GM19455 (cell line): ENCODE results near the gene CCDC171.
"Not testable (repeated sequence)": the region's sequence is repeated elsewhere in the genome, so short reads cannot be mapped to it uniquely, and the experiment has no call there.

Source experiments
- ATAC-seq: cut with Tn5 transposase; IDR thresholded peaks from one replicate; pipeline ENCODE4 v1.9.1; 2021; ENCODE audit not compliant: unreplicated experiment

Gene CCDC171

DNA sequence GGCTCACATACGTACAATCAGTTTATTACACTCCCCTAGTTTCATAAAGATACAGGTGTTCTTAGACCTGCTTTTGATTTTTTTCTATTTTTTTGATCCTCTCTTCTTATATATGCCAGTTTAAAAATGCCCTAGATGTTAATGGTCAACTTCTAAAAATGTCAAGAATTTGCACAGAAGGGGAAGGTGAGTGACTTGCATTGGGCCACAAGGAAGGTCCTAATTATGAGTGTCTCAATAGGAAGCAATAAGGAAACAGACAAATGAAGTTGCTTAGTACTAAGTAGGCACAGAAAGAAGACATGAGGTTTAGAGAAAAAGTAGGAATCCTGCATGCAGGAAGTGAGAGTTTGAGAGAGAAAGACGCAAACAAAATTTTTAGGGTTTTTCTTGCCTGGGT is 3.2 kb upstream of the CCDC171 start:
- ATAC-seq = no peak

DNA sequence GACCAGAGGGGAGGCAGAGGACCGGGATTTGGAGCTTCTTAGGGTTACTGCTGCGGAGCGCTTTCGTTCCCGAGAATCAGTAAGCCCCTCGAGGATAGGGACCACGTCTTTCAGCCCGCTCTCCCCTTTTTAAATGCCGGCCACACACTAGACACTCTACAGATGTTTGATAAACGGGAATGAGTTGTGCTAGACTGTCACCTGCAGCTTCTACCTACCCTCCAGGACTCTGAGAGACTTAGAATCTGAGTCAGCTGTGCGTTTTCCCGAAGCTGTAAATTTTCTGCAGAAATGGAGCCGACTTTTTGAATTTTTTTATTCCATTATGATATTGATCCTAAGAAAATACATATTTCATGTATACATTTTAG is 670 bp downstream of the CCDC171 start:
- peak; percentile 34 for ATAC-seq

DNA sequence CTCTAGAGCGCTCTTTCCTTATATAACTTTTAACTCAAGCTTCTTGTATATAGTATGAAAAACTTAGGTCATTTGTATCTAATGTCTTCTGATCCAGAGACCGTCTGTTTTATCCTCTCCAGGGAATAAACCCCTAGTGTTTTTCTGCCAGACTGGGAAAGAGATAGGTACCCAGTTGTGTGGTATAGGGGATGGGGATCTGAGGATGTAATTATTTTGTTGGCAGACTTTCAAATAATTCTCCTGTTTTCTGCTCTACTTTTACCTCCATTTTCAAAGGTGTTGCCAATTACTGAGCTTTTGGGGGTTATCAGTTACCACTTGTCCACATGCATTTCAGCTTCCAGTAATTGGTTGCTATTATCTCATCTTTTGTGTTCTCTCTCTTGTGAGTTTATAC is 17.9 kb downstream of the CCDC171 start:
- ATAC-seq = no peak

DNA sequence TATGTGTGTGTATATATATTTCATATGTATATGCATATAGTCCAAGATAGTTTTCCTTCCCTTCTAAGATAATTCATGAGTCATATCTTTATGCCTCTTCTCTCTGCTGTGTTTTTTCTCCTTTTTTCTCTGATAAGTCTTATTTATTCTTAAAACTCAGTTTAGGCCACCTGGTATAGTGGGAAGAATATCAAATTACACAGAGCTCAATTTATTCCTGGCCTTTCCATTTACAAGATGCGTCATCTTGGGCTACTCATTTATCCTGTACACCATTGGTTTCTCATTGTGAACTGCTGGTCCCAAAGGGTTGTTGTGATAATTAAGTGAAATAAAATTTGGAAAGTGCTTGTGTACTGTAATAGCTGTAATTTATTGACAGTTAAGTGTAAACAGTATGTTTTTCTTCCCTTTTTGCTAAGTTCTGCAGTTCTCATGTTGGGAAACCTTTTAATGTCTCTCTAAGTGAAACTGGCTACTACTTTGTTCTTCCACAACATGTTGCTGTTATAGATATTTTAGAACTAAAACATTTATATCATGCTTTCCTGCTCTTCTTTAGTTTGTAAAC is 19.4 kb downstream of the CCDC171 start:
- ATAC-seq = no peak

DNA sequence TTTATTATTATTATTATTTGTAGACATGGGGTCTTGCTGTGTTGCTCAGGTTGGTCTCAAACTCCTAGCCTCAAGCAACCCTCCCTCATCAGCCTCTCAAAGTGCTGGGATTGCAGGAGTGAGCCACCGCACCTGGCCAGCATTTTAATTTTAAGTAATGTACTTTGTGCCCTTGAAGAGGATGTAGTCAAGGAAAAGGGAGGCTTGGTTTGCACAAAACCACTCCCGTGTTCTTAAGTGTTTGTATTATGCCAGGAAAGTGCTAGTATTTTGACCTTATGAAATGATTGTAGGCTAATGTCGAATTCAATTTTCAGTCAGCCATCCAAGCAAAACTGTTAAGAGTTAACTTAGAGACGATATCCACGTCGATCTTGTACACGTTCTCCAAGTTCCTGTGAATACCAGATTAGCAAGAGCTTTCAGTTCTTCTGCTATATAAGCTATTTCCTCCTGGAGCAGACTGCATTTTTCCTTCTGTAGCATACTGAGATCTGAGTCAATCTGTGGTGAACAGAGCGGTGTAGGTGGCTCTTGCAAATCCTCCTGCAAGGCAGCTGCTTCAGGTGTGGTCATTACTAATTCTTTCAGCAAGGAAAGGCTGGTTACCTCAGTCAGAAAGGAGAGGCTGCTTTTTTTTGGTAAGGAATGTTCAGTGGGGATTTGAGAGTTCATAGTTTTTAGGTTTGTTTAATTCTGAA is 23.7 kb downstream of the CCDC171 start:
- no peak for ATAC-seq

DNA sequence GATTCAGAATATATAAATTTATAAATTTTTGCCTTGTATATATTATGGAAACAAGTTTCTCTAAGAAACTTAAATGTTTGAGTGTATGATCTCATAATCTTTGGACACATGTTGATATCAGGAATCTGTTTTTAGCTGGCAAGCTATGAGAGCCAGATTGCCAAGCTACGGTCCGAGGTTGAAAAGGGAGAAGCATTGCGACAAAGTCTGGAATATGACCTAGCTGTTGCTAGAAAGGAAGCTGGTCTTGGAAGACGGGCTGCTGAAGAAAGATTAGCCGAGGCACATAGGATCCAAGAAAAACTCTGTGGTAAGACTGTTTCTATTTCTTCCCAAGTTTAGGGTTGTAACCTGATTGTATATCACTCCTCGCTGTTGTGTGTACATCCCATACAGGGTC is 25.9 kb downstream of the CCDC171 start:
- no peak for ATAC-seq

DNA sequence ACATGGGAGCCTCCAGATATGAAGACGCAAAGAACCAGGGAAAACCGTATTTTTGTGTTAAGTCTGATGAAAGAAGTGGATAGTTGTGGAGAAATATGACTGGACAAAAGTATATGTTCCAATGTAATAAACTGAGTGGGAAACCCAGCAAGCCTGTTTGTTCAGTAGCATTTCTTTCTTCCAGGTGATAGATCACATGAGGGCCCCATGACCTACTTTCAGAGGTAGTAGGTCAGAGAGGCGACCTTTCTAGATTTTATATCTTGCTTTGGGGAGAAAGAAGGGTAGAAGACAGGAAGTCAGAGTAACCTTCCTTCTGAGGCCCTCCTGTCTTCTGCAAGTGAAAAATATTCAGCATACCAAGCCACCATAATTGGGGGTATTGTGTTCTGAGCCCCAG is 31.5 kb downstream of the CCDC171 start:
- no peak for ATAC-seq

DNA sequence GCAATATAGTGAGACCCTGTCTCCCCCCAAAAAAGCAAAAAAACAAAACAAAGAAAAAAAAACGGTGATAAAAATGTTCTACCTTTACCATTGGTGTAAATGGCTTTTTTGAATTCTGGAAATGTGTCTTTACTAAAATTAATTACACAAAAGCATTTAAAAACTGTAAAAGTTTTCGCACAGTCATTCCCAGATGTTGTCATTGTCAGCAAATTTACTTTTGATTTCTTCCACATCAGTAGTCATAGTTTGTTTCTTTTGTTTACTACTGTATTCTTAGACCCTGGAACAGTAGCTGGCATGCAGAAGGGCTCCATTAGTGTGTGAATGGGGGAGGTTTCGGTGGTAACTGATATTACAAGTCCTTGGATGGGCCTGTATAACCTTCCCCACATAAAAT is 39.5 kb downstream of the CCDC171 start:
- ATAC-seq = no peak

DNA sequence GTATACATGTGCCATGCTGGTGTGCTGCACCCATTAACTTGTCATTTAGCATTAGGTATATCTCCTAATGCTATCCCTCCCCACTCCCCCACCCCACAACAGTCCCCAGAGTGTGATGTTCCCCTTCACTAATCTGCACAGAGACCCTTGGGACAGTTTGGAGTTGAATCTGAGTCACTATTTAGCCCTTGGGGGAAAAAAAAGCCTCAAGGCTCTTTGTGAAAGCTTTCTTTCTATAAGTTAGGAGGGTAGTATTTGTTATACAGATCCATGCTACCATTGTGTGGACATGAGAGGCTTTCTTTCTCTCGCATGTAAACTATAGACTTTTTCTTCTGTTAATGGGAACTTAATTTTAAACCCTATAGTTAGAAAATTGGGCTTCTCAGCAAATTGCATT is 40.1 kb downstream of the CCDC171 start:
- not testable (repeated sequence) for ATAC-seq

DNA sequence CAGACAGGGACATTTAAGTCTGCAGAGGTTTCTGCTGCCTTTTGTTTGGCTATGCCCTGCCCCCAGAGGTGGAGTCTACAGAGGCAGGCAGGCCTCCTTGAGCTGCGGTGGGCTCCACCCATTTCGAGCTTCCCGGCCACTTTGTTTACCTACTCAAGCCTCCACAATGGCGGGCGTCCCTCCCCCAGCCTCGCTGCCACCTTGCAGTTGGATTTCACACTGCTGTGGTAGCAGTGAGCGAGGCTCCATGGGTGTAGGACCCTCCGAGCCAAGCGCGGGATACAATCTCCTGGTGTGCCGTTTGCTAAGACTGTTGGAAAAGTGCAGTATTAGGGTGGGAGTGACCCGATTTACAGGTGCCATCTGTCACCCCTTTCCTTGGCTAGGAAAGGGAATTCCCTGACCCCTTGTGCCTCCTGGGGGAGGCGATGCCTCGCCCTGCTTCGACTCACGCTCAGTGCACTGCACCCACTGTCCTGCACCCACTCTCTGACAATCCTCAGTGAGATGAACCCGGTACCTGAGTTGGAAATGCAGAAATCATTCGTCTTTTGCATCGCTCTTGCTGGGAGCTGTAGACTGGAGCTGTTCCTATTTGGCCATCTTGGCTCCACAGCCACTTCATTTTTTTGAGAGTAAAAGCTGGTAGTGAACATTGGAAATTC is 48.0 kb downstream of the CCDC171 start:
- not testable (repeated sequence) for ATAC-seq

DNA sequence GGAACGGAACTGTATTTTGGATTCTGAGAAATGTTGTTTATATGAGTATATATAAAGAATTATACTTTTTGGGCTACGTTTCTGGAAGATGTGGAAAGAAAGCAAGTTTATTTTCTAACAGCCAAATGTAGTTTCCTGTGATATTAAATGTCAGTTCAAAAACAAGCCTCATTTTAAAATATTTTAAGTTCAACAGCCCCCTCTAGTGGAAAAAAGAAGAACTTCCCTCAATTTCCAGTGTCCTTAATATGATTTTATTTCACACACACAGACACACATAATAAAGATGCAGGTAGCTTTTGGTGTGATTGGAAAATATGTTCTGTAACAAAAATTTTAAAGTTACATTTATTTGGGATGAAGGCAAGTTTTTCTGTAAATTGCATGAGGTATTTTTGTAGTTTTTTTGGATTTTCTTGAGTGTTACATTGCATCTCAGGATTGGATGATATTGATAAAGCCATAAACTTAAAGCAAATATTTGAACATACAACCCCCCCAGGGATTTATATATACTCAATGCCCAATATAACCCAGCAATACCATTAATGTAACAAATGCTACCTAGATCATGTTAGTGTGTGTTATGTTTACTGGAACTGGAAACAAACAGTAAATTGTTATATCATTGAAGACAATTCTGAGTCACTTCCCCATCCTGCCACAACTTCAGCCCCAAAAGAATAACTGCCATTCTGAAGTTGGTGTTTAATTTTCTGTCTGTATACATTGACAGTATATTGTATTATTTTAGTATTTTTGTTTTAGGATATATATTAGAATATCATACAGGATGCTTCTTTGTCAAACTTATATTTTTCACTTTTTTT is 54.0 kb downstream of the CCDC171 start:
- ATAC-seq = no peak

DNA sequence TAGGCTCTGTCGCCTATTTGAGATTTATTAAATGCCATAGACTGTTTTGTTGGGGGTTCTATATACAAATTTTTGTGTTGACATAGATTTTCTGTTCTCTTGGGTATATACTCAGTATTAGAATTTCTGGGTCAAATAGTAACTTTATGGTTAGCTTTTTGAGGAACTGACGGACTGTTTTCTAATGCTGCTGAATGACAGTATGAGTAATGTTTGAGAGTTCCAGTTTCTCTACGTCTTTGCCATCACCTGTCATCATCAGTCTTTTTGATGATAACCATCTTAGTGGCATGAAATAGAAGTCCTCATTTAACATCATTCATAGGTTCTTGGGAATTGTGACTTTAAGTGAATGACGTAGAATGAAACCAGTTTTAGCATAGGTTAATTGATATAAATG is 60.1 kb downstream of the CCDC171 start:
- no peak for ATAC-seq

DNA sequence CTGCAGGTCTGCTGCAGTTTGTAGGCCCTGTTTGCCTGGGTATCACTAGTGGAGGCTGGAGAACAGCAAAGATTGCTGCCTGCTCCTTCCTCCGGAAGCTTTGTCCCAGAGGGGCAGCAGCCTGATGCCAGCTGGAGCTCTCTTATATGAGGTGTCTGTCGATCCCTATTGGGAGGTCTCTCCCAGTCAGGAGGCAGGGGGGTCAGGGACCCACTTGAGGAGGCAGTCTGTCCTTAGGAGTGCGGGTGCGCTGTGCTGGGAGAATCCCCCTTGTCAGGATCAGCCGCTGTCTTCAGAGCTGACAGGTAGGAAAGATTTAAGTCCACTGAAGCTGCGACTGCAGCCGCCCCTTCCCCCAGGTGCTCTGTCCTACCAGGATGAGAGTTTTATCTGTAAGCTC is 64.9 kb downstream of the CCDC171 start:
- no peak for ATAC-seq

DNA sequence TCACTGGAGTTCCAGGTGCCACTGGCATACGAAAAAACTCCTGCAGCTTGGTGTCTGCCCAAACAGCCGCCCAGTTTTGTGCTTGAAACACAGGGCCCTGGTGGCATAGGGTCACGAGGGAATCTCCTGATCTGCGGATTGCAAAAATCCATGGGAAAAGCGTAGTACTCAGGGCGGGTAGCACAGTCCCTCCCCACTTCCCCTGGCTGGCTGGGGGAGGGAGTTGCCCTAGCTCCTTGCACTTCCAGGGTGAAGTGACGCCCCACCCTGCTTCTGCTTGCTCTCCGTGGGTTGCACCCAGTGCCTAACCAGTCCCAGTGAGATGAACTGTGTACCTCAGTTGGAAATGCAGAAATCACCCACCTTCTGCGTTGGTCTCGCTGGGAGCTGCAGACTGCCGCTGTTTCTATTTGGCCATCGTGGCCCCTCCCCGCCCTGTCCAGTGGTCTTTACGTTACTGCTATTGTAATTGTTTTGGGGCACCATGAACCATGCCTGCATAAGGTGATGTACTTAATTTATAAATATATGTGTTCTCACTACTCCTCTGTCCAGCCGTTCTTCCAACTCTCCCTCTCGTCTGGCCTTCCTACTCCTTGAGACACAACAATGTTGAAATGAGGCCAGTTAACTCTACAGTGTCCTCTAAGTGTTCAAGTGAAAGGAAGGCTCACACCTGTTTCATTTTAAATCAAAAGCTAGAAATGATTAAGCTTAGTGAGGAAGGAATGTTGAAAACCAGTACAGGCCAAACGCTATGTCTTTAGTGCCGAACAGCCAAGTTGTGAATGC is 65.9 kb downstream of the CCDC171 start:
- ATAC-seq = no peak

DNA sequence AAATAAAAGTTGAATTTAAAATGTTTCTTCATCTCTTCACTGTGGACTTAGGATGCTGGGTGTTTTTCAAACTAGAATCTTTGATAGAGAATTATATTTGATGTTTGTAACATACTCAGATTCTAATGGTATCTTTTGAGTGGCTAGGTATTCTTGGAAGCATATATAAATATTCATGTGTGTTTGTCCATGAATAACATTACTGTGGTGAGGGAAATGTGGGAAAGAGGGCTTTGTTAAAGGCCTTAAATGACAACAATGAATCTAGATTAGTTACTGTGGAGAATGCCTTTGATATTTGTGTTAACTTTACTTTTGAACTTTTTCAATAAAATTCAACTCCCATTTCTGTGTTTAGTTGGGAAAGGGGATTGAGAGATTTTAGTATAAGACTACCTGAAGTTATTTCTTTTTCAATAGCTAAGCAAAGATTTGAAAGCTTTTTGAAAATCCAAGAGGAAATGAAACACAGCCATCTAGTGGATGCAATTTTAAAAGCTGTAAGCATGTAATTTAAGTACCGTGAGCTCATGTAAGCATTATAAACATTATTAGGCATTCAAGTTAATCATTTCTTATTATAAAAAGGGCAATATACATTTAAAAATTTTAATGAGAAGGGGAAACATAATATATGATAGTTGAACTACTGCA is 69.6 kb downstream of the CCDC171 start:
- no peak for ATAC-seq

DNA sequence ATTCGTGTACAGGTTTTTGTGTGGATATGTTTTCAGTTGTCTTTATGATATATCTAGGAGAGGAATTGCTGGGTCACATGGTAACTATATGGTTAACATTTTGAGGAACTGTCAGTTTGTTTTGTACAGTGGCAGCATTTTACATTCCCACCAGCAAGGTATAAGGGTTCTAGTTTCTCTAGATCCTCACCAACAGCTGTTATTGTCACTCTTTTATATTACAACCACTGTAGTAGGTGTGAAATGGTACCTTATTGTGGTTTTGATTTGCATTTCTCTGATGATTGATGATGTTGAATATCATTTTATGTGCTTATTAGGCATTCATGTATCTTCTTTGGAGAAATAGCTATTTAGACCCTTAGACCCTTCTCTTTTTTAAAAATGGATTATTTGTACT is 82.9 kb downstream of the CCDC171 start:
- no peak for ATAC-seq

DNA sequence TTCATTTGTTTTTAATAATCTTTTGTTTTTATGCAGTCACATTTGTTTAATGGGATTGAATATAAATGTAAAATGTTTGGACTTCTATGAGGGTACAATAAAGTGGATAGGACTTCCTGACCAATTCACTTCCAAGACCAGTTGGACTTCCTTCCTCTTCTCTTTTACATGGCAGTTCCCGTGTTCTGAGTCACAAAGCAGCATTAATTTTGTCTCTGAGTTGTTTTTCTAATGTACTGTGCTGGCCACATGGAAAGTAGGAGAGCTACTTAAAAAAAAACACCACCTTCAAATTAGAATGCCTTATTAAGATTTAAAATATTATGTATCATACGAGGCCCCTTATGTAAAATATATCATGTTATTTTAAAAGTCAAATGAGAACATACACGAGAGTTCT is 87.3 kb downstream of the CCDC171 start:
- ATAC-seq = no peak

DNA sequence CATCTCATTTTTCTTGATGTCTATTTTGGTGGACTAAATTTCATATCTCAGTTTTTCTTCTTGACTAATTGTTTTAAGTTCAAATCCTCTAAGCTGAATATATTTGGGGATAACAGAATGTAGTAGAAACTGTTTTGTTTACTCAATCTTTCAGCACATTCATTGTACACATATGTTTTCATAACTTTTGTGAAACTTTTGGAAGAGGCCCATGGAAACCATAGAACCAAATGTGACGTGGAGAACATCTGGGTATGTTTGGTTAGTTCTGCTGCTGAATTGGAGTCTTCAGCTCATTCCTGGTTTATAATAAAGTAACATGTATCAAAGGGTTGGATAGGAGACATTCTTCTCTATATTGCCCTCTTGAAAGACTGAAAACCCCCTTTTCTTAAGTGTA is 88.4 kb downstream of the CCDC171 start:
- ATAC-seq = no peak

DNA sequence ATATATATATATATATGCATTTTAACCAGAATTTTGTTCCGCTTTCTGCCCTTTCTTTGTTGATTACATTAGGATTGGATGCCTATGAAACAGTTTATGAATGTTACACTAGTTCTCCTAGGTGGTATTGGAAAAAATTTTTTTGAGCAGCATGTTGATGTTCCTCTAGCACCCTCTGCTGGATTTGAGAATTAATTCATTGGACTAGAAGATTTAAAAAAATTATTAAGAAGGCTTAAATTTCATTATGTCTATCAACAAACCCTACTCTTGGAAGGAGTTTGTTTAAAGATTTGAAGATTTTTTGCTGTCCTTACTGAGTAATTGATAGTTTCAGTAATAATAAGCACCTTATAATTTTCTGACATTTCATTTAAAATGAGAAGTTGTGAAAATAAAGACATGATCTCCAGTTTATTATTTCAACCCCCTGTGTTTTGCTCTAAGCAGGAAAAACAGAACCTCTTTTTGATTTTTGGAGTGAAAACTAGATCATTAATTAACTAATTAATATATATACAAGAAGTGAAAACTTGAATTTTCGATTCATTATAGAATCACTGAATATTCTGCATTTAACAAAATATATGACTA is 89.6 kb downstream of the CCDC171 start:
- ATAC-seq = no peak

DNA sequence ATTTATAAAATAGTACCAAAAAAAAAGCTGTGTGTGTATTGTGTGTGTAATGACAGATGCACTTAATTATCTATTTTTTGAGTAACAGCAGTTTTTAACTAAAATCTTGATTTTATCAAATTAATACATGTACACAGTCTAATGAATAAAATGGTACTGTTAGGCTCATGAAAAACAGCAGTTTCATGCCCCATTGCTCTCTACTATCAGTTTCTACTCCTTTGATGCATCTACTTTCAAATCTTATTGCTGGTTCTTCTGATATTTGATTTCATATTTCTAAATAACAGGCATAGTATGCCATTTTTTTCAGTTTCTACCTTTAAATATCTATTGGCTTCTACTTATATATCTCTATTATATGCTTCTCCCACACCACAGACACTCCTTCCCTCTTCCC is 117.4 kb downstream of the CCDC171 start:
- no peak for ATAC-seq
